Measurements from ENCODE around the gene GRIK4.

DNA sequence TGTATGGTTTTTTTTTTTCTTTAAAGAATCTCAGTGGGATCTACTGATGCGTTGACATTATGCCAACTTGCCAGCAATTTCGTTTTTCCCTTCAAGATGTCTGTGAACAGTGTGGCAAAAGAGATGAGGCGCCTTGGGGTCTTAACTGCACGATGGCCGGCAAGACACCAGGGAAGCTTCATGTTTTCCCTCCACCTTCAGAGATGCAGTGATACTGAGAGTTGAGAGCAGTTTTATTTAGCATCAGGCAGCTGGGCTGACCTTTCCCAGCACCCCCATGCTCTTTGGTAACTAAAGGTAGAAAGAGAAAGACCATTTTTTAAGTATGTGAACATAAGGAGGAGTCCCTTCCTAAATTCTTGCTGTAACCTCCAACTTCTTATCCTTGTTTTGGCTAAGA is 11.7 kb upstream of the GRIK4 start:
- TF ChIP-seq ZNF274 (IDR thresholded peaks at IDR 0.05; ENCODE audit: low read depth, low read length) (no peak), YY1 (IDR thresholded peaks at IDR 0.05; ENCODE audit: insufficient read depth, insufficient read length) (no peak), SUZ12 (IDR thresholded peaks at IDR 0.05; ENCODE audit: extremely low read depth, insufficient read depth, insufficient read length) (no peak)

All from NT2/D1 (cell line).